Spleen (tissue), 11 donors: ENCODE measurements around the gene CENPL. TPM values are rescaled to one million over a fixed set of nuclear protein-coding genes. Genes with fewer than 3 reads are reported as not detected.

Experiments
- DNase-seq: peaks from one replicate; pipeline ENCODE4 v3.0.0-alpha.2; 2020
- H3K27ac ChIP-seq, 8 donors: fragments of 200-600 bp; sonication (generic) in 7 of 8; 1 replicate in 4 of 8; 2 replicates in 4 of 8; pipeline versions ENCODE4 v1.5.0 to v1.8.0; 2016 to 2021; ENCODE audit warnings: inconsistent platforms in 4 of 8, mild to moderate bottlenecking in 4 of 8, moderate library complexity in 1 of 8
- H3K27me3 ChIP-seq, 7 donors: fragments of 200-600 bp; sonication (generic) in 6 of 7; replicated peaks in 1 of 7; 1 replicate in 4 of 7; 2 replicates in 3 of 7; pipeline versions ENCODE4 v1.5.0 to v1.8.0; 2016 to 2021; ENCODE audit warnings: inconsistent platforms in 3 of 7, mild to moderate bottlenecking in 1 of 7
- H3K36me3 ChIP-seq, 6 donors: fragments of 200-600 bp; sonication (generic) in 5 of 6; 1 replicate in 4 of 6; 2 replicates in 2 of 6; pipeline versions ENCODE4 v1.5.0 to v1.8.0; 2016 to 2021; ENCODE audit warnings: inconsistent platforms in 2 of 6
- H3K4me1 ChIP-seq, 6 donors: fragments of 200-600 bp; sonication (generic) in 5 of 6; 1 replicate in 3 of 6; 2 replicates in 3 of 6; pipeline versions ENCODE4 v1.5.0 to v1.8.0; 2016 to 2021; ENCODE audit warnings: inconsistent platforms in 3 of 6
- H3K4me3 ChIP-seq, 8 donors: fragments of 200-600 bp; sonication (generic) in 7 of 8; 1 replicate in 4 of 8; 2 replicates in 4 of 8; pipeline versions ENCODE4 v1.5.0 to v1.8.0; 2016 to 2021; ENCODE audit warnings: inconsistent platforms in 4 of 8, mild to moderate bottlenecking in 4 of 8, moderate library complexity in 2 of 8
- H3K9me3 ChIP-seq, 8 donors: fragments of 200-600 bp; sonication (generic) in 7 of 8; 1 replicate in 4 of 8; 2 replicates in 4 of 8; pipeline versions ENCODE4 v1.5.0 to v1.8.0; 2016 to 2021; ENCODE audit warnings: inconsistent platforms in 4 of 8
- POLR2A ChIP-seq, 3 donors: fragments of 450-650 bp; IDR thresholded peaks; one replicate each; pipeline ENCODE4 v1.5.1; 2017; ENCODE audit warnings: antibody characterized with exemption in 3 of 3, mild to moderate bottlenecking in 1 of 3
- POLR2AphosphoS5 ChIP-seq, 3 donors: sonication (generic); formaldehyde crosslinking; IDR thresholded peaks; one replicate each; pipeline ENCODE4 v1.5.1; 2017; ENCODE audit warnings: antibody characterized with exemption in 3 of 3
- WGBS, 5 donors: extraction: QIAGEN DNeasy Blood & Tissue Kit in 3 of 5; methylation state at CpG; one replicate each; pipeline versions ENCODE4 v1.1.5 to v1.1.7; 2013 to 2018; 5-methylcytosine and 5-hydroxymethylcytosine counted together
- intact Hi-C: fragments of 100-400 bp; cut with DNase I; formaldehyde crosslinking; loops from one replicate; pipeline ENCODE4 v1.15.0; 2023; ENCODE audit warnings: low total_unique reads
- polyA plus RNA-seq, 3 donors: library from polyadenylated mRNA; stranded (reverse); fragments of 200-250 nt; gene quantifications; one replicate each; pipeline ENCODE4 v1.2.1, GENCODE V29; 2013
- total RNA-seq, 7 donors: library from RNA; depleted of rRNA in 3 of 7; stranded (reverse); fragments of >200 nt in 3 of 7; fragmentation: NEBNext Ultra II Directional in 4 of 7; extraction: Animal tissue kit (Norgen Biotek cat#: 25700) in 4 of 7; gene quantifications; one replicate each; pipeline versions ENCODE4 v1.1.0 to v1.2.1, GENCODE V29; 2016 to 2021
- TF ChIP-seq, protein P1 (sequence below), 11 experiments: fragments of 200-600 bp in 7 of 11; fragments of 450-650 bp in 4 of 11; sonication (generic) in 4 of 11; IDR thresholded peaks in 8 of 11; conservative IDR thresholded peaks in 3 of 11; 1 replicate in 7 of 11; 2 replicates in 4 of 11; pipeline versions ENCODE4 v1.4.0 to v1.8.0; 2016 to 2021; ENCODE audit warnings: antibody characterized with exemption in 11 of 11, inconsistent platforms in 4 of 11, mild to moderate bottlenecking in 1 of 11
- donor health status: healthy with polysubstance abuse.
- donor health status: DM: no; HTN: no; CAD: no; lungs with moderate emphysema.
- donor health status: DM: no; HTN: no; CAD: no.
- donor health status: Bipolar disorder and iron deficiency.
- donor health status: healthy.
- donor health status: DM: no; HTN: no; CAD: no.
- donor health status: DM: yes; HTN: yes; CAD: no.

Gene CENPL
- total and polyA plus RNA-seq, 10 donors, result 2.4 to 22.2 (median 6.3) TPM

- DNase-seq, result no peak
- intact Hi-C loops, result no loop called here
- Histone ChIP-seq H3K36me3 (peaks cover 0 to 89% (median 49%) of the 10 kb centered on the region in 6 donors), H3K27me3 (no peaks in the 10 kb centered on the region), H3K9me3 (no peaks in the 10 kb centered on the region), H3K27ac (peak overlapping the region in 1 of 8 donors; percentile 52), H3K4me1 (peaks cover 0 to 7% (median 0%) of the 10 kb centered on the region in 6 donors), H3K4me3 (no peak overlapping the region)
- TF ChIP-seq, protein P1, sequence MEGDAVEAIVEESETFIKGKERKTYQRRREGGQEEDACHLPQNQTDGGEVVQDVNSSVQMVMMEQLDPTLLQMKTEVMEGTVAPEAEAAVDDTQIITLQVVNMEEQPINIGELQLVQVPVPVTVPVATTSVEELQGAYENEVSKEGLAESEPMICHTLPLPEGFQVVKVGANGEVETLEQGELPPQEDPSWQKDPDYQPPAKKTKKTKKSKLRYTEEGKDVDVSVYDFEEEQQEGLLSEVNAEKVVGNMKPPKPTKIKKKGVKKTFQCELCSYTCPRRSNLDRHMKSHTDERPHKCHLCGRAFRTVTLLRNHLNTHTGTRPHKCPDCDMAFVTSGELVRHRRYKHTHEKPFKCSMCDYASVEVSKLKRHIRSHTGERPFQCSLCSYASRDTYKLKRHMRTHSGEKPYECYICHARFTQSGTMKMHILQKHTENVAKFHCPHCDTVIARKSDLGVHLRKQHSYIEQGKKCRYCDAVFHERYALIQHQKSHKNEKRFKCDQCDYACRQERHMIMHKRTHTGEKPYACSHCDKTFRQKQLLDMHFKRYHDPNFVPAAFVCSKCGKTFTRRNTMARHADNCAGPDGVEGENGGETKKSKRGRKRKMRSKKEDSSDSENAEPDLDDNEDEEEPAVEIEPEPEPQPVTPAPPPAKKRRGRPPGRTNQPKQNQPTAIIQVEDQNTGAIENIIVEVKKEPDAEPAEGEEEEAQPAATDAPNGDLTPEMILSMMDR (IDR thresholded peaks at IDR 0.05 in 8 of 11, conservative IDR thresholded peaks at IDR 0.05 in 3 of 11), result no peak
- TF ChIP-seq POLR2AphosphoS5 (IDR thresholded peaks at IDR 0.05) (no peak), POLR2A (IDR thresholded peaks at IDR 0.05) (no peak)
- WGBS, 5 donors, result 88 to 97% (median 94%) methylated on average over 4 of the region's 4 CpGs
Observed at GRCh38 chr1:173852105-173852504, 27.4 kb upstream of the CENPL start.

DNA sequence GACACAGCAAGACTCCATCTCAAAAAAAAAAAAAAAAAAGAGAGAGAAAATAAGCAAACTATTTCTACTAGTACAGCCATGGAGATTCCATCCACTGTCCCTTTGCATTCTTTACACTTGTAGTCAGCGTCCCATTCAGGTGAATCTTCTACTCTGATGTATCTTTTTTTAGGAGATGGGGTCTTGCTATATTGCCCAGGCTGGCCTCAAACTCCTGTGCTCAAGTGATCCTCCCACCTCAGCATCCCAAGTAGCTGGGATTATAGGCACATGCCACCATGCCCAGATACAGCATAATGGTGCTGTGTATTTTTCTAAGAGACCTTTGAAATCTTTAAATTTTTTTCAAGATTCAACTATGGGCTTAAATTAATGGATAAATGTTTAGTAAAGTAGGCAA is 8.1 kb upstream of the CENPL start:
- Histone ChIP-seq H3K9me3 (no peaks in the 10 kb centered on the region), H3K4me1 (peaks cover 0 to 8% (median 4%) of the 10 kb centered on the region in 6 donors), H3K36me3 (peaks cover 0 to 92% (median 65%) of the 10 kb centered on the region in 6 donors), H3K4me3 (no peak overlapping the region), H3K27ac (no peak overlapping the region), H3K27me3 (no peaks in the 10 kb centered on the region)
- intact Hi-C loops, result no loop called here
- 94 to 100% (median 100%) methylated on average over 1 of the region's 1 CpG for WGBS, 5 donors
- TF ChIP-seq, protein P1 (IDR thresholded peaks at IDR 0.05 in 8 of 11, conservative IDR thresholded peaks at IDR 0.05 in 3 of 11), result no peak
- no peak for TF ChIP-seq POLR2A (IDR thresholded peaks at IDR 0.05)
- TF ChIP-seq POLR2AphosphoS5 (IDR thresholded peaks at IDR 0.05), result no peak
- DNase-seq, result no peak

DNA sequence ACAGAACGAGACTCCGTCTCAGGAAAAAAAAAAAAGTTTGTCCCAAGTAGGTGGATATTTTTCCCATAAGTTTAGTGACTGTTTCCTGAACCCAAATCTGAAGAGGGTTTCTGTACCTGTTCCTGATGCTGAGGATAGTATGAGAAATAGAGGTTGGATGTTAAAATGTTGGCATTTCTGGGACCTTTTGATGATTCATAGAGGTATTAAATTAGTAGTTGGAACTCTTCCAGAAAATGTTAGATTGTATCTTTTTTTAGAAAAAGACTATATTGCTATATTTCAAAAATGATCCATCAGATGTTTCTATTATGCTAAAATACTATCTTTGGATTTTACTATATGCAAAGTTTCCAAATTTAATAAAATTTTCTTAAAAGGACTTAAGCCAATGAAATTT is 2.9 kb upstream of the CENPL start:
- Histone ChIP-seq H3K4me3 (no peak overlapping the region), H3K9me3 (no peaks in the 10 kb centered on the region), H3K36me3 (peaks cover 0 to 41% (median 23%) of the 10 kb centered on the region in 6 donors), H3K27ac (no peak overlapping the region), H3K4me1 (peaks cover 11 to 50% (median 41%) of the 10 kb centered on the region in 6 donors), H3K27me3 (no peaks in the 10 kb centered on the region)
- DNase-seq, result no peak
- TF ChIP-seq POLR2A (IDR thresholded peaks at IDR 0.05) (no peak), POLR2AphosphoS5 (IDR thresholded peaks at IDR 0.05) (no peak)
- TF ChIP-seq, protein P1 (IDR thresholded peaks at IDR 0.05 in 8 of 11, conservative IDR thresholded peaks at IDR 0.05 in 3 of 11), result no peak
- intact Hi-C loops, result loop anchor here (5.0 kb wide), 1 partner anchor 1085 kb away; no protein-coding TSS in a partner anchor
- WGBS, 5 donors, result 58 to 96% (median 75%) methylated on average over 2 of the region's 2 CpGs

GRCh38 chr1:173823781-173824314 is 835 bp downstream of the CENPL start:
- H3K4me1 ChIP-seq, result peaks cover 11 to 75% (median 48%) of the 10 kb centered on the region in 6 donors
- intact Hi-C loops, result loop anchor here (5.0 kb wide), 1 partner anchor 392 kb away; no protein-coding TSS in a partner anchor
- 0 to 1% (median 1%) methylated on average over 25 of the region's 25 CpGs for WGBS, 5 donors

More at GRCh38 chr1:173823781-173824314, 835 bp downstream of the CENPL start:
- DNase-seq, result no peak
- TF ChIP-seq POLR2AphosphoS5 (IDR thresholded peaks at IDR 0.05) (no peak), POLR2A (IDR thresholded peaks at IDR 0.05) (no peak)
- TF ChIP-seq, protein P1 (IDR thresholded peaks at IDR 0.05 in 8 of 11, conservative IDR thresholded peaks at IDR 0.05 in 3 of 11), result no peak
- peak overlapping the region; percentile 92 to 97 (median 94) for H3K27ac ChIP-seq
- no peaks in the 10 kb centered on the region for H3K9me3 ChIP-seq
- H3K36me3 ChIP-seq, result peaks cover 0 to 19% (median 0%) of the 10 kb centered on the region in 6 donors
- peak overlapping the region; percentile 67 to 99 (median 76) for H3K4me3 ChIP-seq
- H3K27me3 ChIP-seq, result no peaks in the 10 kb centered on the region
